Small intestine (tissue), 7 donors: ENCODE data around the gene TTC36. TPM values are rescaled to one million over a fixed set of nuclear protein-coding genes. Genes with fewer than 3 reads are reported as not detected.
"Not testable (repeated sequence)": the region's sequence is repeated elsewhere in the genome, so short reads cannot be mapped to it uniquely, and the experiment has no call there.

Experiments used
- DNase-seq, 2 donors: peaks; one replicate each; pipeline versions ENCODE4 v3.0.0 to v3.0.0-alpha.2; 2013
- FAIRE-seq: peaks from 2 replicates; lab custom pipeline; 2012; peaks lifted over from hg19 to GRCh38; lab: Jason Lieb, UNC
- H3K27ac ChIP-seq, 3 donors: one replicate each; pipeline ENCODE4 v1.5.1; 2013; ENCODE audit warnings: low read length in 2 of 3, mild to moderate bottlenecking in 2 of 3, control low read depth in 1 of 3, inconsistent platforms in 1 of 3, low read depth in 1 of 3, moderate library complexity in 1 of 3
- H3K27me3 ChIP-seq, 3 donors: one replicate each; pipeline ENCODE4 v1.6.1; 2013; ENCODE audit warnings: low read length in 3 of 3, inconsistent platforms in 1 of 3; ENCODE audit not compliant: control insufficient read depth in 3 of 3, insufficient read depth in 3 of 3
- H3K36me3 ChIP-seq, 3 donors: one replicate each; pipeline ENCODE4 v1.6.1; 2013; ENCODE audit warnings: low read length in 3 of 3, inconsistent platforms in 1 of 3, low read depth in 1 of 3, mild to moderate bottlenecking in 1 of 3, moderate library complexity in 1 of 3; ENCODE audit not compliant: control insufficient read depth in 3 of 3, insufficient read depth in 2 of 3
- H3K4me1 ChIP-seq, 3 donors: one replicate each; pipeline ENCODE4 v1.6.1; 2013; ENCODE audit warnings: low read length in 2 of 3, inconsistent platforms in 1 of 3, low read depth in 1 of 3, mild to moderate bottlenecking in 1 of 3, moderate library complexity in 1 of 3; ENCODE audit not compliant: control insufficient read depth in 3 of 3, insufficient read depth in 2 of 3
- H3K4me3 ChIP-seq, 3 donors: one replicate each; pipeline ENCODE4 v1.5.1; 2013; ENCODE audit warnings: low read length in 3 of 3, control low read depth in 1 of 3, inconsistent platforms in 1 of 3, low read depth in 1 of 3, mild to moderate bottlenecking in 1 of 3, moderate library complexity in 1 of 3
- H3K9me3 ChIP-seq, 2 donors: one replicate each; pipeline ENCODE4 v1.6.1; 2013; ENCODE audit warnings: low read depth in 1 of 2, low read length in 1 of 2; ENCODE audit not compliant: control insufficient read depth in 2 of 2, insufficient read depth in 1 of 2
- WGBS, 3 donors: extraction: QIAGEN DNeasy Blood & Tissue Kit; methylation state at CpG; one replicate each; pipeline ENCODE4 v1.1.7; 2013; 5-methylcytosine and 5-hydroxymethylcytosine counted together
- polyA plus RNA-seq, 4 donors: library from polyadenylated mRNA; stranded (reverse) in 3 of 4; unstranded in 1 of 4; fragments of 200-250 nt in 3 of 4; fragments of 120-200 nt in 1 of 4; gene quantifications; one replicate each; pipeline versions ENCODE4 v1.2.1 to v1.2.3, GENCODE V29; 2013
- donor health status: healthy with polysubstance abuse.
- donor health status: control.
- donor health status: control.
- donor health status: Bipolar disorder and iron deficiency.
- donor health status: healthy.

Gene TTC36
- polyA plus RNA-seq, 4 donors = 2.3 to 91.3 (median 15.0) TPM

GRCh38 chr11:118574636-118575035 lies 47.4 kb downstream of the TTC36 start:
- peaks cover 2 to 5% (median 5%) of the 10 kb centered on the region in 3 donors for H3K4me1 ChIP-seq
- DNase-seq (no peak), FAIRE-seq (no peak)
- no peak overlapping the region for H3K27ac ChIP-seq
- no peak overlapping the region for H3K4me3 ChIP-seq
- no peaks in the 10 kb centered on the region for H3K27me3 ChIP-seq
- no peaks in the 10 kb centered on the region for H3K9me3 ChIP-seq
- peaks cover 0 to 13% (median 2%) of the 10 kb centered on the region in 3 donors for H3K36me3 ChIP-seq
- WGBS, 3 donors = 80 to 95% (median 84%) methylated on average over 7 of the region's 7 CpGs

- not testable (repeated sequence) for H3K4me3 ChIP-seq, H3K27ac ChIP-seq, H3K27me3 ChIP-seq, H3K9me3 ChIP-seq, FAIRE-seq, H3K4me1 ChIP-seq, DNase-seq
- peaks cover 0 to 36% (median 6%) of the 10 kb centered on the region in 3 donors for H3K36me3 ChIP-seq
These were observed 50.7 kb downstream of the TTC36 start for GRCh38 chr11:118577995-118578394.

Other genes with a start within 250 kb of the TTC36 start
- gene CD3E, start 222.7 kb upstream of the TTC36 start, polyA plus RNA-seq = 10 to 100 TPM in 1 of 4 donors, 1 to 10 TPM in 3; 5.9 to 13.8 (median 7.1) TPM
- 10 to 100 TPM in 1 of 4 donors, 1 to 10 TPM in 3; 5.4 to 14.6 (median 7.0) TPM for gene CD3D, start 184.8 kb upstream of the TTC36 start, polyA plus RNA-seq
- 1 to 10 TPM in 3 of 4 donors, under 1 TPM in 1; 0.45 to 7.3 (median 1.4) TPM for gene CD3G, start 183.1 kb upstream of the TTC36 start, polyA plus RNA-seq
- 10 to 100 TPM; 11.3 to 42.3 (median 14.2) TPM for gene UBE4A, start 167.9 kb upstream of the TTC36 start, polyA plus RNA-seq
- 100 to 1,000 TPM; 234 to 332 (median 284) TPM for gene ATP5MG, start 125.9 kb upstream of the TTC36 start, polyA plus RNA-seq
- 10 to 100 TPM in 2 of 4 donors, 1 to 10 TPM in 2; 7.3 to 33.5 (median 9.5) TPM for gene KMT2A, start 91.0 kb upstream of the TTC36 start, polyA plus RNA-seq
- gene TMEM25, start 3.7 kb downstream of the TTC36 start, polyA plus RNA-seq = 100 to 1,000 TPM in 2 of 4 donors, 10 to 100 TPM in 2; 49.7 to 128 (median 82.8) TPM
- 10 to 100 TPM in 1 of 4 donors, 1 to 10 TPM in 3; 5.8 to 22.1 (median 8.4) TPM for gene IFT46, start 38.5 kb downstream of the TTC36 start, polyA plus RNA-seq
- gene ARCN1, start 44.9 kb downstream of the TTC36 start, polyA plus RNA-seq = 100 to 1,000 TPM in 3 of 4 donors, 10 to 100 TPM in 1; 79.7 to 143 (median 114) TPM
- gene PHLDB1, start 80.1 kb downstream of the TTC36 start, polyA plus RNA-seq = 10 to 100 TPM; 14.1 to 30.7 (median 21.9) TPM
- 100 to 1,000 TPM in 1 of 4 donors, 10 to 100 TPM in 3; 14.6 to 102 (median 76.3) TPM for gene TREH, start 152.2 kb downstream of the TTC36 start, polyA plus RNA-seq